RWPE2 (cell line): ENCODE results near the gene FHIT.

Experiments
- ATAC-seq: fragments of 200-7000 bp; cut with Tn5 transposase; 3 replicates; pipeline ENCODE4 v1.9.1; 2021; ENCODE audit warnings: low read depth
- DNase-seq: peaks from one replicate; pipeline ENCODE4 v3.0.0-alpha.2; 2020; ENCODE audit warnings: low spot score
- H3K27ac ChIP-seq: fragments of 450-650 bp; 2 replicates; pipeline ENCODE4 v1.5.1; 2017; ENCODE audit warnings: mild to moderate bottlenecking; ENCODE audit not compliant: poor library complexity, severe bottlenecking
- H3K27me3 ChIP-seq: fragments of 250-450 bp; sonication (Bioruptor Pico); 2 replicates; pipeline ENCODE4 v1.5.1; 2021; ENCODE audit warnings: mild to moderate bottlenecking, moderate library complexity; ENCODE audit not compliant: insufficient read depth, poor library complexity, severe bottlenecking
- H3K36me3 ChIP-seq: fragments of 250-450 bp; sonication (Bioruptor Pico); 2 replicates; pipeline ENCODE4 v1.5.1; 2020; ENCODE audit warnings: low read depth, mild to moderate bottlenecking, moderate library complexity
- H3K4me1 ChIP-seq: fragments of 250-450 bp; sonication (Bioruptor Pico); 2 replicates; pipeline ENCODE4 v1.5.1; 2021; ENCODE audit warnings: mild to moderate bottlenecking, moderate library complexity; ENCODE audit not compliant: insufficient read depth, poor library complexity, severe bottlenecking
- H3K4me3 ChIP-seq: fragments of 250-450 bp; sonication (Bioruptor Pico); 2 replicates; pipeline ENCODE4 v1.5.1; 2021; ENCODE audit warnings: mild to moderate bottlenecking, moderate library complexity; ENCODE audit not compliant: severe bottlenecking
- H3K9me3 ChIP-seq: fragments of 250-450 bp; sonication (Bioruptor Pico); 2 replicates; pipeline ENCODE4 v1.5.1; 2021; ENCODE audit warnings: mild to moderate bottlenecking, moderate library complexity; ENCODE audit not compliant: severe bottlenecking
- TF ChIP-seq, protein P1 (sequence below): fragments of 450-650 bp; IDR thresholded peaks from one replicate; pipeline ENCODE4 v1.5.1; 2017; ENCODE audit warnings: mild to moderate bottlenecking, moderate library complexity; ENCODE audit not compliant: poor library complexity, severe bottlenecking

FHIT gene

DNA sequence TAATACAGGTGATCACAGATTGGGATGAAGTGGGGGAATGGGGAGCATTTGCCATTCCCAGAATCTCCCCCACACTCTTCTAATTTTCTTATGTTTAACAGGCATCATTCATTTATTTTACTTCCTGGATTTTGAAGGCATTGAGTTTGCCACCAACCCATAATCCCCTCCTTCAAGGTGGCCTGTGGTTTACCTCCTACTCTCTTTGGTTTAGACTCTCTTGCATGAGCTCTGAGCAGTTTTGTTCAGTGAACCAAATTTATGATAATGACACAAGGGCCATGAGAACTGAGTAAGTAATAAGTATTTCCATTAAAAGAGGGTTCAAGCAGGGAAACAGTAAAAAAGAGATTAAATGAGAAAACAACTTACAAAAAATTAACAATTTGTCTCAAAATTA, 1498.3 kb downstream of the FHIT start:
- DNase-seq (no peak), ATAC-seq (no peak)
- Histone ChIP-seq H3K4me3 (no peak overlapping the region), H3K36me3 (no peaks in the 10 kb centered on the region), H3K4me1 (no peaks in the 10 kb centered on the region), H3K27me3 (peaks cover 4% of the 10 kb centered on the region), H3K9me3 (no peaks in the 10 kb centered on the region), H3K27ac (no peak overlapping the region)
- TF ChIP-seq, protein P1, sequence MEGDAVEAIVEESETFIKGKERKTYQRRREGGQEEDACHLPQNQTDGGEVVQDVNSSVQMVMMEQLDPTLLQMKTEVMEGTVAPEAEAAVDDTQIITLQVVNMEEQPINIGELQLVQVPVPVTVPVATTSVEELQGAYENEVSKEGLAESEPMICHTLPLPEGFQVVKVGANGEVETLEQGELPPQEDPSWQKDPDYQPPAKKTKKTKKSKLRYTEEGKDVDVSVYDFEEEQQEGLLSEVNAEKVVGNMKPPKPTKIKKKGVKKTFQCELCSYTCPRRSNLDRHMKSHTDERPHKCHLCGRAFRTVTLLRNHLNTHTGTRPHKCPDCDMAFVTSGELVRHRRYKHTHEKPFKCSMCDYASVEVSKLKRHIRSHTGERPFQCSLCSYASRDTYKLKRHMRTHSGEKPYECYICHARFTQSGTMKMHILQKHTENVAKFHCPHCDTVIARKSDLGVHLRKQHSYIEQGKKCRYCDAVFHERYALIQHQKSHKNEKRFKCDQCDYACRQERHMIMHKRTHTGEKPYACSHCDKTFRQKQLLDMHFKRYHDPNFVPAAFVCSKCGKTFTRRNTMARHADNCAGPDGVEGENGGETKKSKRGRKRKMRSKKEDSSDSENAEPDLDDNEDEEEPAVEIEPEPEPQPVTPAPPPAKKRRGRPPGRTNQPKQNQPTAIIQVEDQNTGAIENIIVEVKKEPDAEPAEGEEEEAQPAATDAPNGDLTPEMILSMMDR = no peak

DNA sequence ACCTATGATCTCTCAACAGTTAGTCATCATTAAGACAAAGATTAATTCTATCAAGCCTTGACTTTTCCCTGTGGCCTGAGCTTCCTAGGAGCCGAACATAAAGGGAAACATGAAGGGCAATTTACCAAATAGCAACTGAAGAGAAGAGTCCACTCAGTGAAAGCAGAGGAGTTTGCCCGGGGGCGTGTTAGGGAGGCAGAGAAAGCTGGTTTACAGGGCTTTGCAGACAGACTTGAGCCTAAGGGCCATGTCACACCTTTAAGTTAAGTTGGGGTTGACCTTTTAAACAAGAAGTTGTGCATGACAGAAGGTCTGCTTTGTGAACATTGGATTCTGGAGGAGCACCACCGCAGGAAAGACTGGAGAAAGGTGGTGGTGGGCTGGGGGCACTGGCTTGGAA, 1499.6 kb downstream of the FHIT start:
- no peak for ATAC-seq
- no peak overlapping the region for H3K27ac ChIP-seq
- H3K36me3 ChIP-seq = no peaks in the 10 kb centered on the region
- DNase-seq = no peak
- no peaks in the 10 kb centered on the region for H3K9me3 ChIP-seq
- no peaks in the 10 kb centered on the region for H3K27me3 ChIP-seq
- H3K4me3 ChIP-seq = no peak overlapping the region
- TF ChIP-seq, protein P1 = no peak
- H3K4me1 ChIP-seq = no peaks in the 10 kb centered on the region

DNA sequence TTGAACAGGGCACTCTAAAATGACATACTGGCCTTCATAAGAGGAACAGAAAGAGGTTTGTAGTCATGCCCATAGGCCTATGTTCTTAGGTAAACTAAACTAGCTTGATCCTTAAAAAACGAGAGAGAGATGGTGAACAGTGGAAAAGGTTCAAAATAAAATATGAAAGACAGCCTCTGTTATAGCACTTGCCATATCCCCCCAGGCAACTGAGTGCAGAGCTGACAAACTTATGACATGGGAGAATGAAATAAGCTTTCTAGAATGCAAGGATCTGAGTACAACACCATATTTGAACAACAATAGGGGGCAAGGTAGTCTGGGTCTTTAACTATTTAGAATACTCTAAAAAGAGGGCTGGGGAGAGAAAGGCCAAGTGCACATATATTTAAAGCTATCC, 1500.9 kb downstream of the FHIT start:
- DNase-seq = no peak
- no peak overlapping the region for H3K4me3 ChIP-seq
- H3K27me3 ChIP-seq = no peaks in the 10 kb centered on the region
- TF ChIP-seq, protein P1 = no peak
- H3K9me3 ChIP-seq = no peaks in the 10 kb centered on the region
- ATAC-seq = no peak
- H3K27ac ChIP-seq = no peak overlapping the region
- H3K36me3 ChIP-seq = no peaks in the 10 kb centered on the region
- H3K4me1 ChIP-seq = no peaks in the 10 kb centered on the region

DNA sequence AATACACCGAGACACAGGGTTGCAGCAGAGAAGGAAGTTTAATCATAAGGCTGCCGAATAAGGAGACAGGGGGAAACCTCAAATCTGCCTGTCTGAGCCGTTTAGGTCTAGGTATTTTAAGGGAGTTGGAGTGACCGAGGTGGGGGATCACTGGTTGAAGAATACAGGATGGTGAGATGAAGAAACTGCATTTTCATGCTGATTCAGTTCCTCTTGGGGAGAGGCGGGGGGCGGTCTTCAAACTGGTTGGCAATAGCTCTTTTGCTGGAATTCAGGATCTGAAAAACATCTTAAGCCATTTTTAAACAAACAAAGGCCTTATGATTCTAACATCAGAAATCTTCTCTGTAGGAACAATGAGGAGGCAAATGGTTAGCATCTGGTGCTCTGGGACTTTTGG, 1502.0 kb downstream of the FHIT start:
- DNase-seq = no peak

DNA sequence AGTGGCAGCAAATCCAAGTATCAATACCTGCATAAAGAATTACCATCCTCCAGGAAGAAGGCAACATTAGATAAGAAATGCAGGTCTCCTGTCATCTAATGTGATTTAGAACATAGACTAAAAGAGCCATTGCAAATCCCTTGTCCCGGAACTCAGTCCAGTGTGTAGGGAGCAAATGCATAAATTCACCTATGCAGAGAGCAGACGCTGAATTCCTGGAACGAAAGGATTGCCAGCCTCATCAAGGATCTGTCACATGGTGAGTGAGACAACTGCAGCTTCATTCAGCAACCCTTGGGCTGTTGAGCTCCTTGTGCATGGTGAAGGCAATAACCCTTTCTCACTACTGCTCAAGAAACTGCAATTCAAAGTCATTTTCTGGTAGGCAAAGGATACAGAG, 1504.7 kb downstream of the FHIT start:
- TF ChIP-seq, protein P1 = no peak
- H3K36me3 ChIP-seq = no peaks in the 10 kb centered on the region

More for the DNA sequence above, 1502.0 kb downstream of the FHIT start:
- TF ChIP-seq, protein P1 = no peak
- ATAC-seq = no peak
- H3K4me3 ChIP-seq = no peak overlapping the region
- no peaks in the 10 kb centered on the region for H3K4me1 ChIP-seq
- no peaks in the 10 kb centered on the region for H3K27me3 ChIP-seq
- H3K27ac ChIP-seq = no peak overlapping the region
- no peaks in the 10 kb centered on the region for H3K36me3 ChIP-seq
- H3K9me3 ChIP-seq = no peaks in the 10 kb centered on the region

More for the DNA sequence above, 1504.7 kb downstream of the FHIT start:
- H3K9me3 ChIP-seq = no peaks in the 10 kb centered on the region
- H3K4me1 ChIP-seq = no peaks in the 10 kb centered on the region
- no peak overlapping the region for H3K27ac ChIP-seq
- no peak overlapping the region for H3K4me3 ChIP-seq
- DNase-seq = no peak
- no peak for ATAC-seq
- no peaks in the 10 kb centered on the region for H3K27me3 ChIP-seq
